Stimulated activated CD8-positive, alpha-beta memory T cell treated with anti-CD3 and anti-CD28 coated beads, Interleukin-7, amount 100 ng/mL, for 1 hour (primary cell): Measurements from ENCODE around the gene SACS.
"Not testable (repeated sequence)": the region's sequence is repeated elsewhere in the genome, so short reads cannot be mapped to it uniquely, and the experiment has no call there.

Experiments used
- DNase-seq, 2 donors: peaks; one replicate each; pipeline ENCODE4 v3.0.0-alpha.2; 2020; ENCODE audit warnings: low read depth in 2 of 2

The SACS gene

DNA sequence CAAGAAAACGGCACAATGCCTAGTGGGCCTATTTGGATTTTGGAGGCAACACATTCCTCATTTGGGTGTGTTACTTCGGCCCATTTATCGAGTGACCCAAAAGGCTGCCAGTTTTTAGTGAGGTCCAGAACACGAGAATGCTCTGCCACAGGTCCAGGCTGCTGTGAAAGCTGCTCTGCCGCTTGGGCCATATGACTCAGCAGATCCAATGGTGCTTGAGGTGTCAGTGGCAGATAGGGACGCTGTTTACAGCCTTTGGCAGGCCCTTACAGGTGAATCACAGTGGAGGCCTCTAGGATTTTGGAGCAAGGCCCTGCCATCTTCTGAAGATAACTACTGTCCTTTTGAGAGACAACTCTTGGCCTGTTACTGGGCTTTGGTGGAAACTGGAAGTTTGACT is 118.7 kb downstream of the SACS start:
- not testable (repeated sequence) for DNase-seq

DNA sequence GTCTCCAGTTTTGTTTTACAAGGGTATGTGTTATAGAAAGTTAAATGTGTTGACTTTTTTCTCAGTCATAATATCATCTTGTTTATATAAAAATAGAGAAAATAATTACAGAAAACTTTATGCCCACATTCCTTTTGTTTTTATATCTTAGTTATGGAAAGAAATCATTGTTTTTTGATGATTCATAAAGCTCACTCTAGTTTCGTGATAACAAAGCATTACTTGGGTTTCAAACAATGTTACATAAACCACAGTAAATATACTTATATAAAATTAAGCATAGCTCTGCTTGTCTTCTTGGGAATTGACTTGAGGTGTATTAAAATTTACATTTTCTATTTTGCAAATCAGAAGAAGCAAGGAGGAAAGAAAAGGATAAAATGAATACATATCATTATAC is 140.9 kb downstream of the SACS start:
- DNase-seq = no peak

GRCh38 chr13:23289917-23290357 is 143.6 kb downstream of the SACS start:
- DNase-seq = no peak

DNA sequence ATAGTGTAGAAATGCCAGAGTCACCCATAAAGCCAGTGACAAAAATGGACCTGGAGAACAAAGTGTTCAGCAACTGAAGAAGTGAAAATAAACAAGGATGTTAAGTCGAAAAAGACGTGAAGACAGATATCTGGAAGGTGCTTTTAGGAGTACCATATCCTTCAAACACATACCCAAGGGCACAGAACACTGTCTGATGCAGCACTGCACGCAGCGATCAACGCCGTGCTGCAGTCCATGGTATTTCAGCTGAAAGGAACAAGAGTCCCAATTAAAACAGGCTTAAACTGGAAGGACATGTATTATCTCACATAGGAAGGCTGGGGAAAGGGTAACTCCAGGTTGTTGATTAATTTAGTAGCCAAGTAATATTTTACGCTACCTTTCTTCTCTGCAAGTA is 144.5 kb downstream of the SACS start:
- DNase-seq = no peak

DNA sequence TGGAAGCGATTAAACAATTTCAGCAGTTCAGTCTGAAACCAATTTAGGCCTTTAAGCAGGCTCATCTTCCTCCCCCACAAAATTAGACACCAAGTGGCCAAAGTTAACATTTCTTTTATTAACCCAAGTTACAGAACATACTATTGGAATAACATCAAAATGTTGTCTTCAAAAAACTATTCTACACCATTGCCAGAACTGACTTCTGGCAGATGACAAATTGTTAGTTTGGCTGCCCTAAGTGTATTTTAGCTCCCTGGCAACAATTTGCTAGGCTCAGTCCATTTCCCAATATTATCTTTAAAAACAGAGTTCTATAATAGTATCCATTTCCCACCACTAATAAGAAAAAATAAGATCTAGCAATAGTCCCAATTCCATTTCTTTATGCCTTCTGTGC is 144.9 kb downstream of the SACS start:
- no peak for DNase-seq

DNA sequence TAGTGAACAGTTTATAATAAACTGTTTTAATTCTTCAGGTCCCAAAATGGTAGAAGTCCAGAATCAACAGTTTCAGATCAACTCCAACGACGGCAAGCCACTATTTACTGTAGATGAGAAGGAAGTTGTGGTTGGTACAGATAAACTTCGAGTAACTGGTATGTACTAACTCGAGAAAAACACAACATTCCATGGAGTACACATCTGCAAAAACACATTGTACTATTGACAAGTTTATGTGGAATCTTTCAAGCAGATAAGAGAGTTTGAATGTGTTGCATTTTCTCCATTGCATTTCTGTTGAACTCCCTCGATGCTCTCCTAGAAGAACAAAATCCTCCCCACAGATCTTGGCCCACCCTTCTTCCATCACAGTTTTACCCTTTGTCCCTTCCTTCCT is 154.2 kb downstream of the SACS start:
- no peak for DNase-seq
